KOPT-K1 (cell line): Measurements from ENCODE around the gene ANKLE1.
A peak's percentile ranks its signal among the peaks of the same experiment; 100 is the strongest.

Experiments
- H3K27ac ChIP-seq: fragments of 200-600 bp; sonication (generic); 2 replicates; pipeline ENCODE4 v1.5.1; 2016; ENCODE audit warnings: antibody characterized with exemption, mild to moderate bottlenecking, low read depth, low read length; ENCODE audit not compliant: poor library complexity, severe bottlenecking
- H3K36me3 ChIP-seq: fragments of 200-600 bp; sonication (generic); 2 replicates; pipeline ENCODE4 v1.5.1; 2017; ENCODE audit warnings: antibody characterized with exemption, mild to moderate bottlenecking, low read length, moderate library complexity; ENCODE audit not compliant: insufficient read depth
- H3K9me3 ChIP-seq: fragments of 200-600 bp; sonication (generic); 2 replicates; pipeline ENCODE4 v1.5.1; 2017; ENCODE audit warnings: antibody characterized with exemption, low read length, mild to moderate bottlenecking; ENCODE audit not compliant: insufficient read depth, poor library complexity, severe bottlenecking

Gene ANKLE1

GRCh38 chr19:17243830-17244617 is 37.7 kb upstream of the ANKLE1 start:
- Histone ChIP-seq H3K27ac (no peak overlapping the region), H3K9me3 (no peaks in the 10 kb centered on the region), H3K36me3 (no peaks in the 10 kb centered on the region)

DNA sequence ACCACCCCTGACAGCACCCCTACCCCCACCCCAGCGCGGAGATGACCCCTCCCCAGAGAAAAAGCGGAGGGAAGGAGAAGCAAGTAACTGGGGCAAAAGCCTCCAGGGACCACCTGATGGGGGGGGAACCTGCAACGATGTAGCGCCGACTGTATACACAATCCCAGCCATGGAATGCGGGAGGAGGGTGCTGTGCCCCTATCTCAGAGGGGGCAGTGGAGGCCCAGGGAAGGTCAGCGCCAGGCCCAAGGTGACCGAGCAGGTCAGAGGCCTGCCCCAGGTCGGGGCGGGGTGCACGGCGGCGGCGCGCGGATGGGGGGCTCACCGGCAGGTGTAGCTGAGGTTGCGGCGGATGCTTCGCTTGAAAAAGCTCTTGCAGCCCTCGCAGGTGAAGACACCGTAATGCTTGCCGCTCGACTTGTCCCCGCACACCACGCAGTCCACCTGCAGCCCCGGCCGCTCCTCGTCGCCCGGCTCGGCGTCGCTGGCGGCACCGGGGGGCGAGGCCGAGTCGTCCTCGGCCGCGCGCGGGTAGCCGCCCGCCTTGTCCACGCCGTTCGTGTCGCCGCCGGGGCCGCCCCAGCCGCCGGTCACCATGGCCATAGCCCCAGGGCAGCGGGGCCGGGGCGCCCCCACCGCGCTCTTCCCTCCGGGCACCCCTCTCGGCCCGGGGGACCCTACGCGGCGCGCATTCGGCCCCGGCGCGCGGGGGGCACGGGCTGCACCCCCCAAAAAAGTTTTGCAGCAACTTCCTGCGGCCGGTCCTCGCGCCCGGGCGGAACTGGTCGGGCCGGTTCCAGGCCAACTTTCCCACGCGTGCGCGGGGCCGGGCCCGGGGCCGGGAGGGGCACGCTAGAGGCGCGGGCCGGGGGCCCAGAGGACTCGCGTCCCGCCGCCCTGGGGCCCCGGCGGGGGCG is 36.8 kb upstream of the ANKLE1 start:
- Histone ChIP-seq H3K36me3 (no peaks in the 10 kb centered on the region), H3K9me3 (no peaks in the 10 kb centered on the region), H3K27ac (peak overlapping the region; percentile 28)

- no peaks in the 10 kb centered on the region for H3K36me3 ChIP-seq
- H3K27ac ChIP-seq: peak within 1 kb of the TSS; percentile 55
These were observed 36.1 kb upstream of the ANKLE1 start, which contains the start of gene NR2F6 for GRCh38 chr19:17245535-17245984. TSS of gene NR2F6 (minus strand) at chr19:17245919. CDS start at chr19:17245220, 699 bp downstream.

GRCh38 chr19:17246681-17247425 is 34.8 kb upstream of the ANKLE1 start:
- H3K9me3 ChIP-seq: no peaks in the 10 kb centered on the region
- H3K36me3 ChIP-seq: no peaks in the 10 kb centered on the region
- no peak overlapping the region for H3K27ac ChIP-seq

More at GRCh38 chr19:17245535-17245984, 36.1 kb upstream of the ANKLE1 start, which contains the start of gene NR2F6:
- H3K9me3 ChIP-seq: no peaks in the 10 kb centered on the region

DNA sequence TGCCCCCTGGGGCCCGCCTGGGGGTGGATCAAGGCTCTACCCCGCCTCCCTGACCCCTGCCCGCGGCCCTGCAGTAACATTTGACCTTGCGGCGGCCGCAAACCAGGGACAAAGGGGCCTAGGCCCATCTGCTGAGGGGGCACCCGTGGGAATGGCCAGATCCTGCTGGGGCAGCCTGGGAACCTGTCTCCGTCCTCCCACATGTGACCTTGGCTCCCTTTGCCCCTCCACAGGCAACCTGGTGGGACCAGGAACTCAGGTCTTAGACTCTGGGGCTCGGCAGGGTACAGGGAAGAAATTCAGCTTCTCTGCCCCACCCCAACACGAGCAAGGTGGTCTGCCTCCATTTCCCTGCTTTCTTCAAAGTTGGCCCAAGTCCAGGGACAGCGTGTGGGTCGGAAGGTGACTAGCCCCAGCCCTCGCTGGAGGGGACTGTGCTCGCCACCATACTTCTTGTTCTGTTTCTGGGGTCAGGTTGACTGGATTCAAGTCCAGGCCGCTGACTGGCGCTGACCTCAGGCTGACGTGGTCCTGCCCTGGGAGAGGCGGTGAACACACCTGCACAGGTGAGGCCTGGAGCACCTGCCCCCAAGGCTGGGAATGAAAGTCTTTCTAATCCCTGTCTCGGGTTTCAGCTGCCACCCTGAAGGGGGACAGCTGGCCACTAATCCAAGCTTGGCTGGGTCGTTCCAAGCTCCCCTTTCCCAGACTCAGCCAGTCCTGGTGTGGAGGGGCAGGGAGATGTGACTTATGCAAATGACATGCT is 33.5 kb upstream of the ANKLE1 start:
- Histone ChIP-seq H3K9me3 (no peaks in the 10 kb centered on the region), H3K36me3 (no peaks in the 10 kb centered on the region), H3K27ac (no peak overlapping the region)

- Histone ChIP-seq H3K36me3 (no peaks in the 10 kb centered on the region), H3K27ac (no peak overlapping the region), H3K9me3 (no peaks in the 10 kb centered on the region)
These were observed 31.7 kb upstream of the ANKLE1 start for GRCh38 chr19:17249887-17250548.

- H3K9me3 ChIP-seq: no peaks in the 10 kb centered on the region
- no peak overlapping the region for H3K27ac ChIP-seq
- H3K36me3 ChIP-seq: no peaks in the 10 kb centered on the region
These were observed 27.1 kb upstream of the ANKLE1 start for GRCh38 chr19:17254636-17255035.

DNA sequence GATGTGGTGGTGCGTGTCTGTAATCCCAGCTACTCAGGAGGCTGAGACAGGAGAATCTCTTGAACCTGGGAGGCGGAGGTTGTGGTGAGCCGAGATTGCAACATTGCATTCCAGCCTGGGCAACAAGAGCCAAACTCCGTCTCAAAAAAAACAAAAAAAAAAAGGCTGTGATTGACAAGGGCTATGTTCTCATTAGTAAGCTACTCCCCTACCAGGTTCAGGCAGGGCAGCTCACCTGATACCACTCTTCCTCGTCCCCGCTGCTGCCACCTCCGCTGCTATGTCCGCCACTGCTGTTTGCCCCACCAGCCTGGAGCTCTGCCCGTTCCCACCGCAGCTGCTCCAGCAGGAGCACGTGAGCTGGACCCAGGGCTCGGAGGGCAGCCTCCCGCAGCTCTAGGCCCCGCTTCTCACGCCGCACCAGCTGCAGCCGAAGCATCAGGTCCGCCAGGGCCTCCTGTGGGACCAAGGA is 26.5 kb upstream of the ANKLE1 start:
- H3K36me3 ChIP-seq: no peaks in the 10 kb centered on the region
- H3K27ac ChIP-seq: no peak overlapping the region
- no peaks in the 10 kb centered on the region for H3K9me3 ChIP-seq

GRCh38 chr19:17256130-17256529 is 25.6 kb upstream of the ANKLE1 start:
- H3K27ac ChIP-seq: no peak overlapping the region
- H3K36me3 ChIP-seq: no peaks in the 10 kb centered on the region
- no peaks in the 10 kb centered on the region for H3K9me3 ChIP-seq

DNA sequence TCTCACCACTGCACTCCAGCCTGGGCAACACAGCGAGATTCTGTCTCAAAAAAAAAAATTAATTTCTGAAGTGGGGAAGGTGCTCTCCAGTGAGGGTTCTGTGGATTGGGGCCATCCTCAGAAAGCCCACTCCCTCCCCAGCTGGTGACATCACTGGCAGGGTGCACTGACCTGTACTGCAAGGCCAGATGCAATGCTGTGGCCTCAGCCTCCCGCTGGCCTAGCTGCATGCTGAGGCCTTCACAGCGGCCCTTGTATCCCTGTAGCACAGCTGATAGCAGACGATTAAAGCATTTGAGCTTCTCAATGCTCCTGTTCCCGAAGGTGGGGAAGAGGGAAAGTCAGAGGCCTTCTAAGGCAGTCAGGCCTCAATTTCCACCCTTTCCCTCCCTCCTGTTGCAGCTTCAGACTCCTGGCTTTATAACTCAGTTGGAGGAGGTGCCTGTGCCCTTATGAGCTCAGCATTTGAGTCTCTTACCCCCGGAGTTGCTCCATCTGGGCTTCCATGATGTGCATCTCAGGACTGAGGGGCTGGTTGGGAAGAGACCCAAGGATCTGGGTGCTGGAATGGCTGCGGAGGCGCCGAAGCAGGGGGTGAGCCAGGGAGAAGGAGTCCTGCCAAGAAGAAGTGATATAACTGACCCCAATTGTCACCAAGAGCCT is 22.5 kb upstream of the ANKLE1 start:
- no peaks in the 10 kb centered on the region for H3K36me3 ChIP-seq
- H3K27ac ChIP-seq: no peak overlapping the region
- no peaks in the 10 kb centered on the region for H3K9me3 ChIP-seq

DNA sequence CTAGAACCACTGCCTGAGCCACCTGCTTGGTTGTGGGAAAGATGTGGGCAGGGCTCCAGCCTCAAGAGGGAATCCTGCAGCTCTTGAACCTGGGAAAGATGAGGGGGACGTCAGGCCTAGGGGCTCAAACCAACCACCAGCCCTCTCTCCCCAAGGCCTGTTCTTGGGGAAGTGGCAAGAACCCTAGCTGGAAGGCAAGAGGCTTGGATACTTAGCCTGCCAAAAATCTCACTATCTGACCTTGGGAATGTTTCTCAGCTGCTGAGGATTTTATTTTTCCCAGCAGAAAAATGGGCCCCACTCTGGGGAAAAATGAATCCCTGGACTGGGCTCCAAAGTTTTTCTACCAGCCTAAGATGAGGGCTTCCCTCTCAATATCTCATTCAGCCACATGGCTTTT is 21.8 kb upstream of the ANKLE1 start:
- Histone ChIP-seq H3K27ac (no peak overlapping the region), H3K36me3 (no peaks in the 10 kb centered on the region), H3K9me3 (no peaks in the 10 kb centered on the region)

DNA sequence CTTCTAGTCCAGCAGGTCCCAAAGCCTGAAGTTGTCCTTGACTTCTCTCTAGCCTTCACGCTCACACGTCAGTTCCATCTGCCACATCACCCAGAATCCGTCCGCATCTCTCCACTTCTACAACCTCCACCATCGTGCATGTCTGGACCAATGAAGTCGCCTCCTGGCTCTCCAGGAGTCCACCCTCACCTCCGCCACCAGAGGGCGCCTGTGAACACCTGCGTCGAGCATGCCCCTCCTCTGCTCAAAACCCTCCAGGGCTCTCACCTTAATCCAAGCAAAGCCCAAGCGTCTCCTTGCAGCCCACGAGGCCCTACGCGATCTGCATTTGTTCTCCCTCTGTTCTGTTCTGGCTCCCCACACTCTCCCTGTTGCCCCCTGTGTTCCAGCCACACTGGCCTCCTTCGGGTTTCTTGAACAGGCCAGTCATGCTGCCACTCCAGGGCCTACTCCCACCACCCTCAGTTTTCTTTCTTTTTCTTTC is 20.8 kb upstream of the ANKLE1 start:
- Histone ChIP-seq H3K9me3 (no peaks in the 10 kb centered on the region), H3K27ac (no peak overlapping the region), H3K36me3 (no peaks in the 10 kb centered on the region)

- Histone ChIP-seq H3K9me3 (no peaks in the 10 kb centered on the region), H3K36me3 (no peaks in the 10 kb centered on the region), H3K27ac (no peak overlapping the region)
These were observed 19.1 kb upstream of the ANKLE1 start for GRCh38 chr19:17262557-17262956.
